ENCODE measurements around the gene TMEM119.

DNA sequence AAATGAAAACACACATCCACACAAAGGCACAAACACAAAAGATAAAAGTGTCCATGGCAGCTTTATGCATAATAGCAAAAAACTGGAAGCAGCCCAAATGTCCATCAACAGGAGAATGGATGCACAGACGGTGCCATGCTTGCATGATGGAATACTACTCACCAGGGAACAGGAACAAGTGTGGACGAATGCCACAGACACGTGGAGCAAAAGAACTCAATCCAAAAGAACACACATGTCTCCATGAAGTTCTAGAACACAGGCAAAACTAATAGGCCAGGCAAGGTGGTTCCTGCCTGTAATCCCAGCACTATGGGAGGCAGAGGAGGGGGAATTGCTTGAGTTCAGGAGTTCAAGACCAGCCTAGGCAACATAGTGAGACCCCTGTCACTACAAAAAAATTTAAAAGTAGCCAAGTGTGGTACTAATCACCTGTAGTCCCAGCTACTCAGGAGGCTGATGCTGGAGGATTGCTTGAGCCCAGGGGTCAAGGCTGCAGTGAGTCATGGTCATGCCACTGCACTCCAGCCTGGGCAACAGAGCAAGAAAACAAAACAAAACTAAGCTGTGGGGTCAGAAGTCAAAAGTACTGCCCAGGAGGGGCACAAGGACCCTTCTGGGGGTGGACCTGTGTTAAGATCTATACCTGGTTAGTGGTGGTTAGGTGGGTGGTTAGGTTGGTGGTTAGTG is 7.3 kb upstream of the TMEM119 start:
- TF ChIP-seq, protein P1, sequence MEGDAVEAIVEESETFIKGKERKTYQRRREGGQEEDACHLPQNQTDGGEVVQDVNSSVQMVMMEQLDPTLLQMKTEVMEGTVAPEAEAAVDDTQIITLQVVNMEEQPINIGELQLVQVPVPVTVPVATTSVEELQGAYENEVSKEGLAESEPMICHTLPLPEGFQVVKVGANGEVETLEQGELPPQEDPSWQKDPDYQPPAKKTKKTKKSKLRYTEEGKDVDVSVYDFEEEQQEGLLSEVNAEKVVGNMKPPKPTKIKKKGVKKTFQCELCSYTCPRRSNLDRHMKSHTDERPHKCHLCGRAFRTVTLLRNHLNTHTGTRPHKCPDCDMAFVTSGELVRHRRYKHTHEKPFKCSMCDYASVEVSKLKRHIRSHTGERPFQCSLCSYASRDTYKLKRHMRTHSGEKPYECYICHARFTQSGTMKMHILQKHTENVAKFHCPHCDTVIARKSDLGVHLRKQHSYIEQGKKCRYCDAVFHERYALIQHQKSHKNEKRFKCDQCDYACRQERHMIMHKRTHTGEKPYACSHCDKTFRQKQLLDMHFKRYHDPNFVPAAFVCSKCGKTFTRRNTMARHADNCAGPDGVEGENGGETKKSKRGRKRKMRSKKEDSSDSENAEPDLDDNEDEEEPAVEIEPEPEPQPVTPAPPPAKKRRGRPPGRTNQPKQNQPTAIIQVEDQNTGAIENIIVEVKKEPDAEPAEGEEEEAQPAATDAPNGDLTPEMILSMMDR (IDR thresholded peaks at IDR 0.05; ENCODE audit: control extremely low read depth in 1 of 3, insufficient read depth in 1 of 3, low read depth in 1 of 3, low read length in 3 of 3): no peak
- TF ChIP-seq EZH2 (IDR thresholded peaks at IDR 0.05; ENCODE audit: low read depth, low read length, severe bottlenecking): no peak
- no peak for TF ChIP-seq SAP30 (IDR thresholded peaks at IDR 0.05; ENCODE audit: insufficient read depth, insufficient replicate concordance, low read length)
- TF ChIP-seq RFX5 (IDR thresholded peaks at IDR 0.05; ENCODE audit: borderline replicate concordance, low read depth, low read length): no peak
- TF ChIP-seq TCF12 (IDR thresholded peaks at IDR 0.05; ENCODE audit: low read depth, low read length): no peak
- TF ChIP-seq NRF1 (IDR thresholded peaks at IDR 0.05; ENCODE audit: low read depth, low read length): no peak
- TF ChIP-seq, protein P2, sequence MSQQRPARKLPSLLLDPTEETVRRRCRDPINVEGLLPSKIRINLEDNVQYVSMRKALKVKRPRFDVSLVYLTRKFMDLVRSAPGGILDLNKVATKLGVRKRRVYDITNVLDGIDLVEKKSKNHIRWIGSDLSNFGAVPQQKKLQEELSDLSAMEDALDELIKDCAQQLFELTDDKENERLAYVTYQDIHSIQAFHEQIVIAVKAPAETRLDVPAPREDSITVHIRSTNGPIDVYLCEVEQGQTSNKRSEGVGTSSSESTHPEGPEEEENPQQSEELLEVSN (IDR thresholded peaks at IDR 0.05): no peak
